ENCODE results near the gene IRX1.

IRX1 gene

DNA sequence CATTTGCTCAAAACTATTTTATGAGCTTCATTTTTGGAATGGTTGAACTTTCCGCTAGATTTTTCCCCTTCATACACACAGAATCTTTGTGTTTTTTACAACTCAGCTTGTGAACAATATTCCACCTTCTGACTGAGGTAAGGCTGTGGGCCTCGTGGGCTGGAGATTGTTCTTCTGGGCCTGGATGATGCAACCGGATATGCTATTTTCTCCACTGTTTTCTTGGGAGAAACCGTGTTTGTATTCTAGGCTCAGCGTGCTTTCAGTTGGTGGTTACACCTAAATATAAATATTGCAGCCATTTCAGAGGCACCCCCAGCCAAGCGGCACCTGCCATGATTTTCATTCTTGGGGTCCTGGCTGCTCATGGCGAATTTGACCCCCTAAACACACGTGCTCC lies 55.2 kb downstream of the IRX1 start:
- DNase-seq = no peak
- H3K4me1 ChIP-seq (ENCODE audit: control insufficient read depth, insufficient read depth, low read length, poor library complexity, severe bottlenecking) = no peaks in the 10 kb centered on the region
- no peaks in the 10 kb centered on the region for H3K36me3 ChIP-seq (ENCODE audit: control insufficient read depth, insufficient read depth, low read length)
- H3K27me3 ChIP-seq (replicated peaks; ENCODE audit: control insufficient read depth, insufficient read depth, low read length, poor library complexity, severe bottlenecking) = no peaks in the 10 kb centered on the region
- H3K4me3 ChIP-seq (ENCODE audit: insufficient read depth, low read depth, low read length, poor library complexity, severe bottlenecking) = no peak overlapping the region
- H3K27ac ChIP-seq (ENCODE audit: insufficient read depth, low read length, poor library complexity, severe bottlenecking) = no peak overlapping the region
- H3K9me3 ChIP-seq (ENCODE audit: control insufficient read depth, low read length) = no peaks in the 10 kb centered on the region

All from effector memory CD4-positive, alpha-beta T cell (primary cell).